ENCODE results near the gene ARHGAP12.

ARHGAP12 gene

DNA sequence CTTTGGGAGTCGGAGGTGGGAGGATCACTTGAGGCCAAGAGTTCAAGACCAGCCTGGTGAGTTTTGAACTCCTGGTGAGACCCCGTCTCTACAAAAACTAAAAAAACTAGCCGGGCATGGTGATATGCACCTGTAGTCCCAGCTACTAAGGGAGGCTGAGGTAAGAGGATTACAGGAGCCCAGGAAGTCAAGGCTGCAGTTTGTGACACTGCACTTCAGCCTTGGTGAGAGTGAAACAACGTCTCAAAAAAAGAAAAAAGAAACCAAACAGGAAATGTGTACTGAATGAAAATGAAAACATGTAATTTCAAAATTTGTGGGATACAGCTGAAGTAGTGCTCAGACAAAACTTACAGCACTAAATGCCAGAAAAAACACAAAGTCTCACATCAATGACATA, 7.6 kb downstream of the ARHGAP12 start:
- Histone ChIP-seq H4K20me1 (ENCODE audit: insufficient read depth, low read length, poor library complexity, severe bottlenecking) (peaks cover 39% of the 10 kb centered on the region), H3K79me2 (ENCODE audit: insufficient read depth, low read length) (peaks cover 89% of the 10 kb centered on the region), H3K4me3 (ENCODE audit: low read length, poor library complexity, severe bottlenecking) (peak overlapping the region; percentile 0)

DNA sequence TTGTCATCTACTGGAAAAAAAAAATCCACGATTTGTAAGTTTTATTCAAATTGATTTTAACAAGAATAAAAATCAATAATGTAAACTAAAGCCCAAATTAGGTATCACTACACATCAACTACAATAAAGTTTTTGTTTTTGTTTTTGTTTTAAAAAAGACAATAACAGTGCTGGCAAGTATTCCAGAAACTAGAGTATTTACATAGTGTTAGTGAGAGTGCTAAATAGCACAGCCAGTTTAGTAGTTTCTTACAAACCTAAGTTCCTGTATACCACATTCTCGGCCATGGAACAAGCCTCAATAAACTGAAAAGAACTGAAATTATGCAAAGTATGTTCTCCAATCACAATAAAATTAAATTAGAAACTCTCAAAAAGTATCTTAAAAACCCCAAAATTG, 8.1 kb downstream of the ARHGAP12 start:
- H3F3A ChIP-seq (ENCODE audit: low read depth), result 0 out of 2 replicates have a peak, but pooled peaks cover 4% of the 10 kb centered on the region
- H3K36me3 ChIP-seq (ENCODE audit: insufficient read depth, low read length), result no peaks in the 10 kb centered on the region; the same call in 1 of the 2 replicates
- H3K27me3 ChIP-seq (ENCODE audit: insufficient read depth, low read length, poor library complexity, severe bottlenecking), result no peaks in the 10 kb centered on the region
- H3K9me3 ChIP-seq (ENCODE audit: insufficient read depth, low read depth, low read length), result no peaks in the 10 kb centered on the region
- peaks cover 88% of the 10 kb centered on the region for H3K79me2 ChIP-seq (ENCODE audit: insufficient read depth, low read length)
- H3K9me2 ChIP-seq (replicated peaks; ENCODE audit: low read depth, low read length), result no peaks in the 10 kb centered on the region
- H3K4me3 ChIP-seq (ENCODE audit: low read length, poor library complexity, severe bottlenecking), result no peak overlapping the region
- H4K20me1 ChIP-seq (ENCODE audit: insufficient read depth, low read length, poor library complexity, severe bottlenecking), result peaks cover 35% of the 10 kb centered on the region
- H3K4me1 ChIP-seq (ENCODE audit: insufficient read depth, low read length, poor library complexity, severe bottlenecking), result peaks cover 37% of the 10 kb centered on the region
- H2AFZ ChIP-seq (ENCODE audit: low read length), result no peak overlapping the region
- no peak overlapping the region for H3K9ac ChIP-seq (ENCODE audit: low read depth, low read length, poor library complexity, severe bottlenecking)
- TF ChIP-seq EZH2phosphoT487 (IDR thresholded peaks at IDR 0.05; ENCODE audit: borderline replicate concordance) (no peak), CTCF (conservative IDR thresholded peaks at IDR 0.05; ENCODE audit: low read length) (no peak)
- peak overlapping the region; percentile 21 for H3K4me2 ChIP-seq (ENCODE audit: low read depth, low read length, poor library complexity, severe bottlenecking)

More for the DNA sequence above, 7.6 kb downstream of the ARHGAP12 start:
- no peaks in the 10 kb centered on the region; the same call in 1 of the 2 replicates for H3K36me3 ChIP-seq (ENCODE audit: insufficient read depth, low read length)
- peak overlapping the region; percentile 21 for H3K4me2 ChIP-seq (ENCODE audit: low read depth, low read length, poor library complexity, severe bottlenecking)
- no peak overlapping the region for H3K9ac ChIP-seq (ENCODE audit: low read depth, low read length, poor library complexity, severe bottlenecking)
- no peak overlapping the region for H2AFZ ChIP-seq (ENCODE audit: low read length)
- H3K27me3 ChIP-seq (ENCODE audit: insufficient read depth, low read length, poor library complexity, severe bottlenecking), result no peaks in the 10 kb centered on the region
- no peaks in the 10 kb centered on the region for H3K9me2 ChIP-seq (replicated peaks; ENCODE audit: low read depth, low read length)
- no peaks in the 10 kb centered on the region for H3K9me3 ChIP-seq (ENCODE audit: insufficient read depth, low read depth, low read length)
- peaks cover 39% of the 10 kb centered on the region for H3K4me1 ChIP-seq (ENCODE audit: insufficient read depth, low read length, poor library complexity, severe bottlenecking)
- 0 out of 2 replicates have a peak, but pooled peaks cover 4% of the 10 kb centered on the region for H3F3A ChIP-seq (ENCODE audit: low read depth)
- TF ChIP-seq CTCF (conservative IDR thresholded peaks at IDR 0.05; ENCODE audit: low read length), result no peak
- no peak for TF ChIP-seq EZH2phosphoT487 (IDR thresholded peaks at IDR 0.05; ENCODE audit: borderline replicate concordance)

- Histone ChIP-seq H3K9ac (ENCODE audit: low read depth, low read length, poor library complexity, severe bottlenecking) (no peak overlapping the region), H3K9me2 (replicated peaks; ENCODE audit: low read depth, low read length) (no peaks in the 10 kb centered on the region), H3K9me3 (ENCODE audit: insufficient read depth, low read depth, low read length) (no peaks in the 10 kb centered on the region), H3K36me3 (ENCODE audit: insufficient read depth, low read length) (no peaks in the 10 kb centered on the region; the same call in 1 of the 2 replicates), H3F3A (ENCODE audit: low read depth) (no peaks in the 10 kb centered on the region), H3K4me2 (ENCODE audit: low read depth, low read length, poor library complexity, severe bottlenecking) (peak overlapping the region; percentile 43), H3K4me1 (ENCODE audit: insufficient read depth, low read length, poor library complexity, severe bottlenecking) (peaks cover 23% of the 10 kb centered on the region), H3K27me3 (ENCODE audit: insufficient read depth, low read length, poor library complexity, severe bottlenecking) (no peaks in the 10 kb centered on the region), H4K20me1 (ENCODE audit: insufficient read depth, low read length, poor library complexity, severe bottlenecking) (peaks cover 22% of the 10 kb centered on the region), H3K4me3 (ENCODE audit: low read length, poor library complexity, severe bottlenecking) (no peak overlapping the region), H2AFZ (ENCODE audit: low read length) (no peak overlapping the region), H3K79me2 (ENCODE audit: insufficient read depth, low read length) (peaks cover 93% of the 10 kb centered on the region)
- TF ChIP-seq EZH2phosphoT487 (IDR thresholded peaks at IDR 0.05; ENCODE audit: borderline replicate concordance) (no peak), CTCF (conservative IDR thresholded peaks at IDR 0.05; ENCODE audit: low read length) (no peak)
Observed at GRCh38 chr10:31918671-31919409, 9.8 kb downstream of the ARHGAP12 start.

Data from Loucy (cell line).